Activated naive CD4-positive, alpha-beta T cell treated with anti-CD3 and anti-CD28 coated beads for 36 hours (primary cell): Measurements from ENCODE around the gene KLHDC8A. TPM values are rescaled to one million over a fixed set of nuclear protein-coding genes. Genes with fewer than 3 reads are reported as not detected.

ENCODE experiments used
- CTCF ChIA-PET: fragments of 350-600 bp; sonication (Branson Sonifier 250); formaldehyde crosslinking; loops from one replicate; lab custom pipeline; 2021; ENCODE audit warnings: antibody characterized with exemption; lab: Charles Lee
- DNase-seq: peaks from one replicate; pipeline ENCODE4 v3.0.0-alpha.2; 2020
- H3K27ac Mint-ChIP-seq: one replicate; pipeline ENCODE4 v1.8.0; 2021; ENCODE audit warnings: mild to moderate bottlenecking, mixed read lengths
- H3K27me3 Mint-ChIP-seq: one replicate; pipeline ENCODE4 v1.8.0; 2021; ENCODE audit warnings: low read depth, mixed read lengths
- H3K36me3 Mint-ChIP-seq: one replicate; pipeline ENCODE4 v1.8.0; 2021; ENCODE audit warnings: low read depth, mixed read lengths
- H3K4me1 Mint-ChIP-seq: one replicate; pipeline ENCODE4 v1.8.0; 2021; ENCODE audit warnings: low read depth, mixed read lengths
- H3K4me3 Mint-ChIP-seq: one replicate; pipeline ENCODE4 v1.8.0; 2021; ENCODE audit warnings: mild to moderate bottlenecking, moderate library complexity, mixed read lengths
- H3K9me3 Mint-ChIP-seq: one replicate; pipeline ENCODE4 v1.8.0; 2021; ENCODE audit warnings: mixed read lengths
- intact Hi-C: fragments of 100-400 bp; cut with micrococcal nuclease; formaldehyde crosslinking; loops from one replicate; pipeline ENCODE4 v1.15.1; 2023
- total RNA-seq, 2 experiments: library from RNA; stranded (reverse); gene quantifications; one replicate each; pipeline ENCODE4 v1.2.3, GENCODE V29; 2021

KLHDC8A gene
- total RNA-seq, 2 experiments from 2014 or later, result not detected

GRCh38 chr1:205380882-205381281 lies 24.2 kb upstream of the KLHDC8A start:
- no peak for DNase-seq
- peaks cover 4% of the 10 kb centered on the region for H3K27me3 Mint-ChIP-seq
- no peaks in the 10 kb centered on the region for H3K36me3 Mint-ChIP-seq
- H3K9me3 Mint-ChIP-seq, result no peaks in the 10 kb centered on the region
- CTCF ChIA-PET, result interaction anchor here (0.6 to 1.9 kb wide), 6 partner anchors 15 to 356 kb away, joined by 3 to 6 read pairs (median 4); no protein-coding TSS in a partner anchor
- H3K4me3 Mint-ChIP-seq, result no peak overlapping the region
- no peak overlapping the region for H3K27ac Mint-ChIP-seq
- intact Hi-C loops, result no loop called here
- H3K4me1 Mint-ChIP-seq, result no peaks in the 10 kb centered on the region

GRCh38 chr1:205379056-205379455 lies 22.3 kb upstream of the KLHDC8A start:
- H3K9me3 Mint-ChIP-seq, result no peaks in the 10 kb centered on the region
- peaks cover 4% of the 10 kb centered on the region for H3K27me3 Mint-ChIP-seq
- no peak for DNase-seq
- intact Hi-C loops, result no loop called here
- no peak overlapping the region for H3K27ac Mint-ChIP-seq
- H3K4me1 Mint-ChIP-seq, result peaks cover 8% of the 10 kb centered on the region
- H3K36me3 Mint-ChIP-seq, result no peaks in the 10 kb centered on the region
- CTCF ChIA-PET, result no interaction called here
- H3K4me3 Mint-ChIP-seq, result no peak overlapping the region

- peaks cover 11% of the 10 kb centered on the region for H3K4me1 Mint-ChIP-seq
- H3K27me3 Mint-ChIP-seq, result peaks cover 4% of the 10 kb centered on the region
- H3K4me3 Mint-ChIP-seq, result no peak overlapping the region
Measured at GRCh38 chr1:205377355-205377754, 20.6 kb upstream of the KLHDC8A start.

GRCh38 chr1:205376739-205377138 lies 20.0 kb upstream of the KLHDC8A start:
- peaks cover 11% of the 10 kb centered on the region for H3K4me1 Mint-ChIP-seq
- no peak overlapping the region for H3K27ac Mint-ChIP-seq
- no peaks in the 10 kb centered on the region for H3K36me3 Mint-ChIP-seq
- no peaks in the 10 kb centered on the region for H3K9me3 Mint-ChIP-seq
- CTCF ChIA-PET, result no interaction called here
- H3K4me3 Mint-ChIP-seq, result no peak overlapping the region
- no peak for DNase-seq
- peaks cover 4% of the 10 kb centered on the region for H3K27me3 Mint-ChIP-seq
- intact Hi-C loops, result no loop called here

More at GRCh38 chr1:205377355-205377754, 20.6 kb upstream of the KLHDC8A start:
- Mint-ChIP-seq H3K27ac (no peak overlapping the region), H3K9me3 (no peaks in the 10 kb centered on the region), H3K36me3 (no peaks in the 10 kb centered on the region)
- intact Hi-C loops, result no loop called here
- CTCF ChIA-PET, result interaction anchor here (0.6 kb wide), 1 partner anchor 54 kb away, joined by 3 read pairs; no protein-coding TSS in a partner anchor
- no peak for DNase-seq

- H3K4me3 Mint-ChIP-seq, result no peak overlapping the region
- H3K27me3 Mint-ChIP-seq, result peaks cover 4% of the 10 kb centered on the region
- no peak overlapping the region for H3K27ac Mint-ChIP-seq
- peaks cover 11% of the 10 kb centered on the region for H3K4me1 Mint-ChIP-seq
- H3K36me3 Mint-ChIP-seq, result no peaks in the 10 kb centered on the region
- no peak for DNase-seq
- no peaks in the 10 kb centered on the region for H3K9me3 Mint-ChIP-seq
- CTCF ChIA-PET, result no interaction called here
- intact Hi-C loops, result no loop called here
Measured at GRCh38 chr1:205375835-205376545, 19.3 kb upstream of the KLHDC8A start.

- Mint-ChIP-seq H3K36me3 (no peaks in the 10 kb centered on the region), H3K27ac (no peak overlapping the region), H3K27me3 (peaks cover 4% of the 10 kb centered on the region), H3K9me3 (no peaks in the 10 kb centered on the region), H3K4me1 (peaks cover 11% of the 10 kb centered on the region), H3K4me3 (no peak overlapping the region)
- CTCF ChIA-PET, result interaction anchor here (0.9 to 1.7 kb wide), 2 partner anchors 21 to 39 kb away, joined by 3 to 5 read pairs; no protein-coding TSS in a partner anchor
- intact Hi-C loops, result no loop called here
- DNase-seq, result no peak
Measured at GRCh38 chr1:205374210-205375078, 17.7 kb upstream of the KLHDC8A start.

GRCh38 chr1:205373798-205374175 lies 17.1 kb upstream of the KLHDC8A start:
- CTCF ChIA-PET, result interaction anchor here (0.6 to 1.7 kb wide), 2 partner anchors 20 to 39 kb away, joined by 4 to 5 read pairs; no protein-coding TSS in a partner anchor
- Mint-ChIP-seq H3K4me1 (peaks cover 11% of the 10 kb centered on the region), H3K36me3 (no peaks in the 10 kb centered on the region), H3K9me3 (no peaks in the 10 kb centered on the region), H3K27me3 (no peaks in the 10 kb centered on the region), H3K27ac (no peak overlapping the region), H3K4me3 (no peak overlapping the region)
- DNase-seq, result no peak
- intact Hi-C loops, result no loop called here

- H3K9me3 Mint-ChIP-seq, result no peaks in the 10 kb centered on the region
- H3K36me3 Mint-ChIP-seq, result no peaks in the 10 kb centered on the region
- CTCF ChIA-PET, result interaction anchor here (0.6 to 1.7 kb wide), 5 partner anchors 19 to 156 kb away, joined by 3 to 5 read pairs (median 4); no protein-coding TSS in a partner anchor
- DNase-seq, result no peak
- H3K27ac Mint-ChIP-seq, result no peak overlapping the region
- peaks cover 11% of the 10 kb centered on the region for H3K4me1 Mint-ChIP-seq
- intact Hi-C loops, result no loop called here
- H3K4me3 Mint-ChIP-seq, result no peak overlapping the region
- no peaks in the 10 kb centered on the region for H3K27me3 Mint-ChIP-seq
Measured at GRCh38 chr1:205373022-205373797, 16.5 kb upstream of the KLHDC8A start.

- no peaks in the 10 kb centered on the region for H3K9me3 Mint-ChIP-seq
- CTCF ChIA-PET, result interaction anchor here (0.6 to 1.6 kb wide), 8 partner anchors 18 to 288 kb away, joined by 3 to 5 read pairs (median 4); no protein-coding TSS in a partner anchor
- DNase-seq, result no peak
- H3K27ac Mint-ChIP-seq, result no peak overlapping the region
- no peak overlapping the region for H3K4me3 Mint-ChIP-seq
- peaks cover 11% of the 10 kb centered on the region for H3K4me1 Mint-ChIP-seq
- H3K36me3 Mint-ChIP-seq, result no peaks in the 10 kb centered on the region
- intact Hi-C loops, result no loop called here
- no peaks in the 10 kb centered on the region for H3K27me3 Mint-ChIP-seq
Measured at GRCh38 chr1:205371871-205372660, 15.3 kb upstream of the KLHDC8A start.

GRCh38 chr1:205370780-205371179 lies 14.1 kb upstream of the KLHDC8A start:
- Mint-ChIP-seq H3K36me3 (no peaks in the 10 kb centered on the region), H3K27ac (no peak overlapping the region), H3K4me1 (peaks cover 11% of the 10 kb centered on the region), H3K9me3 (no peaks in the 10 kb centered on the region), H3K27me3 (no peaks in the 10 kb centered on the region), H3K4me3 (no peak overlapping the region)
- intact Hi-C loops, result no loop called here
- DNase-seq, result no peak
- CTCF ChIA-PET, result no interaction called here

GRCh38 chr1:205369701-205370123 lies 13.0 kb upstream of the KLHDC8A start:
- H3K27ac Mint-ChIP-seq, result no peak overlapping the region
- CTCF ChIA-PET, result interaction anchor here (0.6 kb wide), 3 partner anchors 15 to 184 kb away, joined by 3 to 4 read pairs (median 4); no protein-coding TSS in a partner anchor
- intact Hi-C loops, result no loop called here
- no peak overlapping the region for H3K4me3 Mint-ChIP-seq
- H3K9me3 Mint-ChIP-seq, result no peaks in the 10 kb centered on the region
- H3K36me3 Mint-ChIP-seq, result no peaks in the 10 kb centered on the region
- peaks cover 10% of the 10 kb centered on the region for H3K4me1 Mint-ChIP-seq
- H3K27me3 Mint-ChIP-seq, result no peaks in the 10 kb centered on the region
- DNase-seq, result no peak
